ENCODE data around the gene HSD11B2. TPM values are rescaled to one million over a fixed set of nuclear protein-coding genes. Genes with fewer than 3 reads are reported as not detected.
A peak's percentile ranks its signal among the peaks of the same experiment; 100 is the strongest.

The HSD11B2 gene
- total and polyA plus RNA-seq, 2 of the 4 experiments (the other 2 are of a cell fraction): 0.26 TPM; not detected in 1

GRCh38 chr16:67395458-67396158 is 35.3 kb upstream of the HSD11B2 start:
- in situ Hi-C loops (cut with MboI; ENCODE audit: low sequenced_read_pairs): no loop called here
- no peak overlapping the region for H3K18ac ChIP-seq (ENCODE audit: low read depth, low read length)
- H3K4me3 ChIP-seq (ENCODE audit: insufficient read depth, low read depth, low read length): no peak overlapping the region
- H3K27me3 ChIP-seq (ENCODE audit: control insufficient read depth, insufficient read depth, low read length): no peaks in the 10 kb centered on the region
- no peak overlapping the region for H2BK15ac ChIP-seq (ENCODE audit: low read depth, low read length)
- intact Hi-C loops (cut with micrococcal nuclease): no loop called here
- H4K20me1 ChIP-seq (ENCODE audit: insufficient read depth, low read length): no peaks in the 10 kb centered on the region
- H4K91ac ChIP-seq (ENCODE audit: insufficient read depth, low read depth, low read length): no peak overlapping the region
- H2BK120ac ChIP-seq (ENCODE audit: low read depth, low read length): no peak overlapping the region; the same call in 1 of the 2 replicates
- peak overlapping the region; percentile 39; the same call in 1 of the 2 replicates for H3K4ac ChIP-seq (ENCODE audit: low read depth, low read length)
- peak overlapping the region; percentile 75 for H2AK9ac ChIP-seq (replicated peaks; ENCODE audit: low read depth, low read length, poor library complexity)
- ATAC-seq (ENCODE audit: low read depth): no peak
- peak overlapping the region; percentile 79 for H2AFZ ChIP-seq (replicated peaks; ENCODE audit: low read length, poor library complexity)
- H3K4me2 ChIP-seq (ENCODE audit: low read depth, low read length): no peak overlapping the region
- no TSS peak for BruUV-seq (replicated peaks)
- no peak overlapping the region for H2BK5ac ChIP-seq (ENCODE audit: low read depth, low read length, poor library complexity, severe bottlenecking)
- dilution Hi-C loops (cut with HindIII; ENCODE audit: low sequenced_read_pairs, unreplicated experiment): no loop called here
- H3K79me1 ChIP-seq (ENCODE audit: low read depth in 1 of 2, low read length in 2 of 2): no peaks in the 10 kb centered on the region
- peak; percentile 72 for DNase-seq
- no peak overlapping the region for H3K9ac ChIP-seq (ENCODE audit: low read depth, low read length)
- H3K9me3 ChIP-seq (ENCODE audit: control insufficient read depth, insufficient read depth, low read length): no peaks in the 10 kb centered on the region
- H2BK20ac ChIP-seq (ENCODE audit: low read depth, low read length): no peak overlapping the region
- H3K23ac ChIP-seq (ENCODE audit: low read depth, low read length): no peak overlapping the region
- 81% methylated on average over 4 of the region's 13 CpGs; no CpG with 5 or more reads in 1 of the 2 experiments for WGBS, 2 experiments (ENCODE audit: extremely low coverage in 2 of 2, insufficient read length in 1 of 2)
- no peak overlapping the region for H4K8ac ChIP-seq (ENCODE audit: low read depth in 2 of 2, low read length in 2 of 2)
- TF ChIP-seq, protein P1, sequence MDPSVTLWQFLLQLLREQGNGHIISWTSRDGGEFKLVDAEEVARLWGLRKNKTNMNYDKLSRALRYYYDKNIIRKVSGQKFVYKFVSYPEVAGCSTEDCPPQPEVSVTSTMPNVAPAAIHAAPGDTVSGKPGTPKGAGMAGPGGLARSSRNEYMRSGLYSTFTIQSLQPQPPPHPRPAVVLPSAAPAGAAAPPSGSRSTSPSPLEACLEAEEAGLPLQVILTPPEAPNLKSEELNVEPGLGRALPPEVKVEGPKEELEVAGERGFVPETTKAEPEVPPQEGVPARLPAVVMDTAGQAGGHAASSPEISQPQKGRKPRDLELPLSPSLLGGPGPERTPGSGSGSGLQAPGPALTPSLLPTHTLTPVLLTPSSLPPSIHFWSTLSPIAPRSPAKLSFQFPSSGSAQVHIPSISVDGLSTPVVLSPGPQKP (IDR thresholded peaks at IDR 0.05; ENCODE audit: borderline replicate concordance, low read depth, low read length): no peak
- TF ChIP-seq, protein P2, sequence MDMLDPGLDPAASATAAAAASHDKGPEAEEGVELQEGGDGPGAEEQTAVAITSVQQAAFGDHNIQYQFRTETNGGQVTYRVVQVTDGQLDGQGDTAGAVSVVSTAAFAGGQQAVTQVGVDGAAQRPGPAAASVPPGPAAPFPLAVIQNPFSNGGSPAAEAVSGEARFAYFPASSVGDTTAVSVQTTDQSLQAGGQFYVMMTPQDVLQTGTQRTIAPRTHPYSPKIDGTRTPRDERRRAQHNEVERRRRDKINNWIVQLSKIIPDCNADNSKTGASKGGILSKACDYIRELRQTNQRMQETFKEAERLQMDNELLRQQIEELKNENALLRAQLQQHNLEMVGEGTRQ (IDR thresholded peaks at IDR 0.05; ENCODE audit: low read depth, low read length): no peak
- TF ChIP-seq RFX5 (IDR thresholded peaks at IDR 0.05; ENCODE audit: low read depth, low read length) (no peak), POLR2A (IDR thresholded peaks at IDR 0.05; ENCODE audit: low read depth, low read length) (no peak), CEBPB (IDR thresholded peaks at IDR 0.05; ENCODE audit: low read depth, low read length) (no peak), RAD21 (IDR thresholded peaks at IDR 0.05; ENCODE audit: low read length) (no peak), FOS (IDR thresholded peaks at IDR 0.05; ENCODE audit: low read depth, low read length) (no peak), MAZ (IDR thresholded peaks at IDR 0.05; ENCODE audit: borderline replicate concordance, low read depth, low read length) (no peak), SMC3 (IDR thresholded peaks at IDR 0.05; ENCODE audit: low read depth, low read length) (no peak), BHLHE40 (IDR thresholded peaks at IDR 0.05; ENCODE audit: low read depth, low read length) (no peak), MXI1 (IDR thresholded peaks at IDR 0.05; ENCODE audit: borderline replicate concordance, low read depth, low read length) (no peak), NFE2L2 (IDR thresholded peaks at IDR 0.05; ENCODE audit: low read depth, low read length) (no peak), CHD1 (IDR thresholded peaks at IDR 0.05; ENCODE audit: low read depth, low read length) (no peak), MAFK (IDR thresholded peaks at IDR 0.05; ENCODE audit: low read depth, low read length) (no peak), RCOR1 (IDR thresholded peaks at IDR 0.05; ENCODE audit: insufficient replicate concordance, low read length) (no peak)
- TF ChIP-seq, protein P3, sequence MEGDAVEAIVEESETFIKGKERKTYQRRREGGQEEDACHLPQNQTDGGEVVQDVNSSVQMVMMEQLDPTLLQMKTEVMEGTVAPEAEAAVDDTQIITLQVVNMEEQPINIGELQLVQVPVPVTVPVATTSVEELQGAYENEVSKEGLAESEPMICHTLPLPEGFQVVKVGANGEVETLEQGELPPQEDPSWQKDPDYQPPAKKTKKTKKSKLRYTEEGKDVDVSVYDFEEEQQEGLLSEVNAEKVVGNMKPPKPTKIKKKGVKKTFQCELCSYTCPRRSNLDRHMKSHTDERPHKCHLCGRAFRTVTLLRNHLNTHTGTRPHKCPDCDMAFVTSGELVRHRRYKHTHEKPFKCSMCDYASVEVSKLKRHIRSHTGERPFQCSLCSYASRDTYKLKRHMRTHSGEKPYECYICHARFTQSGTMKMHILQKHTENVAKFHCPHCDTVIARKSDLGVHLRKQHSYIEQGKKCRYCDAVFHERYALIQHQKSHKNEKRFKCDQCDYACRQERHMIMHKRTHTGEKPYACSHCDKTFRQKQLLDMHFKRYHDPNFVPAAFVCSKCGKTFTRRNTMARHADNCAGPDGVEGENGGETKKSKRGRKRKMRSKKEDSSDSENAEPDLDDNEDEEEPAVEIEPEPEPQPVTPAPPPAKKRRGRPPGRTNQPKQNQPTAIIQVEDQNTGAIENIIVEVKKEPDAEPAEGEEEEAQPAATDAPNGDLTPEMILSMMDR (conservative IDR thresholded peaks at IDR 0.05; ENCODE audit: low read depth, low read length): no peak
- H3K27ac ChIP-seq (ENCODE audit: insufficient read depth, low read length): no peak overlapping the region
- CTCF ChIA-PET: no interaction called here
- H3K56ac ChIP-seq (ENCODE audit: extremely low read depth, insufficient read depth, low read length): no peak overlapping the region
- H2AK5ac ChIP-seq (ENCODE audit: low read depth, low read length): peak overlapping the region; percentile 45; the same call in 1 of the 2 replicates
- no peak overlapping the region for H4K5ac ChIP-seq (ENCODE audit: low read depth, low read length)
- H3K4me1 ChIP-seq (ENCODE audit: control insufficient read depth, insufficient read depth, low read length): peaks cover 16% of the 10 kb centered on the region
- no peaks in the 10 kb centered on the region for H3K36me3 ChIP-seq (ENCODE audit: control insufficient read depth, insufficient read depth, low read length)
- POLR2A ChIA-PET (ENCODE audit: unreplicated experiment): no interaction called here
- no peak overlapping the region for H3K14ac ChIP-seq (replicated peaks; ENCODE audit: low read depth, low read length)
- H3K9me1 ChIP-seq (ENCODE audit: insufficient read depth, low read length): peaks cover 5% of the 10 kb centered on the region; the same call in 1 of the 2 replicates

Measured in IMR-90 (cell line).